Ovary (tissue), 9 donors: ENCODE data around the gene ZNF638. TPM values are rescaled to one million over a fixed set of nuclear protein-coding genes. Genes with fewer than 3 reads are reported as not detected.

Experiments used
- DNase-seq, 5 donors: peaks; one replicate each; pipeline ENCODE4 v3.0.0-alpha.2; 2019 to 2020
- H3K27ac ChIP-seq, 2 donors: fragments of 200-600 bp; one replicate each; pipeline versions ENCODE4 v1.5.1 to v1.8.0; 2019 to 2022
- H3K27me3 ChIP-seq: fragments of 200-600 bp; one replicate; pipeline ENCODE4 v1.8.0; 2022
- H3K36me3 ChIP-seq: fragments of 200-600 bp; sonication (generic); one replicate; pipeline ENCODE4 v1.5.1; 2019
- H3K4me1 ChIP-seq: one replicate; pipeline ENCODE4 v1.8.1; 2013; ENCODE audit warnings: mild to moderate bottlenecking, moderate library complexity; ENCODE audit not compliant: insufficient read depth
- H3K4me3 ChIP-seq: fragments of 200-600 bp; sonication (generic); one replicate; pipeline ENCODE4 v1.5.1; 2017
- H3K9me3 ChIP-seq, 2 donors: fragments of 200-600 bp in 1 of 2; sonication (generic) in 1 of 2; one replicate each; pipeline versions ENCODE4 v1.5.1 to v1.8.1; 2013 to 2019; ENCODE audit warnings: mild to moderate bottlenecking in 1 of 2, moderate library complexity in 1 of 2
- CTCF ChIP-seq, 3 donors: fragments of 450-650 bp in 2 of 3; fragments of 200-600 bp in 1 of 3; IDR thresholded peaks; one replicate each; pipeline versions ENCODE4 v1.5.1 to v1.8.0; 2016 to 2022; ENCODE audit warnings: antibody characterized with exemption in 3 of 3, mild to moderate bottlenecking in 1 of 3
- EP300 ChIP-seq: sonication (generic); formaldehyde crosslinking; IDR thresholded peaks from one replicate; pipeline ENCODE4 v1.6.1; 2017; ENCODE audit warnings: antibody characterized with exemption
- POLR2A ChIP-seq: fragments of 450-650 bp; IDR thresholded peaks from one replicate; pipeline ENCODE4 v1.6.1; 2017; ENCODE audit warnings: antibody characterized with exemption, mild to moderate bottlenecking, moderate library complexity
- WGBS, 3 donors: extraction: QIAGEN DNeasy Blood & Tissue Kit in 1 of 3; methylation state at CpG; one replicate each; pipeline versions ENCODE4 v1.1.5 to v1.1.7; 2013 to 2017; 5-methylcytosine and 5-hydroxymethylcytosine counted together
- intact Hi-C, 4 donors: fragments of 100-400 bp; cut with DNase I; formaldehyde crosslinking; loops; one replicate each; pipeline versions ENCODE4 v1.11.0 to v1.15.1; 2022 to 2023
- polyA plus RNA-seq, 2 donors: library from polyadenylated mRNA; stranded (reverse); fragments of 200-250 nt in 1 of 2; fragments of 350-450 nt in 1 of 2; fragmentation: Illumina TruSeq in 1 of 2; extraction: RNeasy Lipid Tissue Mini Kit (QIAGEN cat#74804) in 1 of 2; gene quantifications; one replicate each; pipeline ENCODE4 v1.2.3, GENCODE V29; 2013 to 2014
- small RNA-seq: library from RNA; depleted of rRNA; stranded (forward); fragments of <200 nt; gene quantifications from one replicate; pipeline ENCODE3, GENCODE V24; 2016
- total RNA-seq, 7 donors: library from RNA; depleted of rRNA in 2 of 7; stranded (reverse); fragments of >200 nt in 2 of 7; fragmentation: NEBNext Ultra II Directional in 3 of 7; extraction: Animal tissue kit (Norgen Biotek cat#: 25700) in 3 of 7; gene quantifications; one replicate each; pipeline versions ENCODE4 v1.1.0 to v1.2.4, GENCODE V29; 2016 to 2023
- donor health status: DM: no; HTN: no; CAD: no; lungs with moderate emphysema.
- donor health status: DM: no; HTN: no; CAD: no.
- donor health status: Bipolar disorder and iron deficiency.
- donor health status: DM: yes; HTN: yes; CAD: no.
- donor health status: DM: no; HTN: no; CAD: no.
- donor health status: DM: yes; HTN: yes; CAD: no.

Gene ZNF638
- total and polyA plus RNA-seq, 9 donors = 76.9 to 160 (median 126) TPM

DNA sequence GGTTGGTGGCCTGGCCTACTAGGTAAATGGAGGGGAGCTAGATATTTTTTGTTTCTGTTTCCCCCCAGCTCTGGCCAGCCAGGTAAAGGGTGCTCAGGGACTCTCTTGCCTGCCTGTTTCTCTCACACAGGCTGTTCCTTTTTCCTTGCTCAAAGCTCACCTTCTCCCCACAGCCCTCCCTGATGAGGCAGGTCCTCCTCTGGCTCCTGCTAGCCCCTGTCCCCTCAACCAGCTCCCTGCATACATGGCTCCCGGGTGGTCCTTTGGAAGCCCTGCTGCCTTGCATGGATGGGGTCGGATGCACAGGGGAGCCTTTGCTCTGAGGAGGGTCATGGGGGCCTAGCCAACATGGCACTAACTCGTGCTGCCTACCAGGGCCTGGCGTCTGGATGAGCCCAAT is 149.5 kb downstream of the ZNF638 start:
- WGBS, 3 donors = 78 to 96% (median 85%) methylated on average over 4 of the region's 4 CpGs
- no peaks in the 10 kb centered on the region for H3K4me1 ChIP-seq
- no peaks in the 10 kb centered on the region for H3K27me3 ChIP-seq
- no peak overlapping the region for H3K4me3 ChIP-seq
- H3K27ac ChIP-seq = no peak overlapping the region
- TF ChIP-seq CTCF (IDR thresholded peaks at IDR 0.05) (no peak), POLR2A (no peak), EP300 (no peak)
- no peak for DNase-seq
- no peaks in the 10 kb centered on the region for H3K9me3 ChIP-seq
- H3K36me3 ChIP-seq = no peaks in the 10 kb centered on the region
- intact Hi-C loops = no loop called here

DNA sequence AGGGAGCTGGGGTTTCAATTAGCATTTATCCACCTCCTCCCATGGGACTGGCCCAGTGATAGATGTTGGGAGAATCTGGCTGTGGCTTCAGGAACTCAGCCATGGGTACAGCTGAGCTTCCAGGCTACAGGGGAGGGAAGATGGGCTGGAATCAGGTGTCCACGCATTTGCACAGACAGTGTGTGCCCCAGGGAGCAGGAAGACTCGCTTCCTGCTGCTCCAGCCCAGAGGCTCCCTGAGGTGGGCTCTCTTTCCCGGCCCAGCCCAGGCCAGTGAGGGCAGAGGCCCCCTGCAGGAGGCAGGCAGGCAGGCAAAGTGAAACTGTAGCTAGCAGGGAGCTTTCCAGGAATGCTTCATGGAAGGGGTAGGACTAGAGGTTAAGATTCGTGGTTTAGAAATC is 150.5 kb downstream of the ZNF638 start:
- intact Hi-C loops = no loop called here
- Histone ChIP-seq H3K9me3 (no peaks in the 10 kb centered on the region), H3K27me3 (no peaks in the 10 kb centered on the region), H3K27ac (no peak overlapping the region), H3K4me1 (no peaks in the 10 kb centered on the region), H3K4me3 (no peak overlapping the region), H3K36me3 (no peaks in the 10 kb centered on the region)
- WGBS, 3 donors = 42 to 62% (median 43%) methylated on average over 4 of the region's 4 CpGs
- no peak for DNase-seq
- TF ChIP-seq CTCF (IDR thresholded peaks at IDR 0.05) = no peak
- no peak for TF ChIP-seq POLR2A
- TF ChIP-seq EP300 = no peak

DNA sequence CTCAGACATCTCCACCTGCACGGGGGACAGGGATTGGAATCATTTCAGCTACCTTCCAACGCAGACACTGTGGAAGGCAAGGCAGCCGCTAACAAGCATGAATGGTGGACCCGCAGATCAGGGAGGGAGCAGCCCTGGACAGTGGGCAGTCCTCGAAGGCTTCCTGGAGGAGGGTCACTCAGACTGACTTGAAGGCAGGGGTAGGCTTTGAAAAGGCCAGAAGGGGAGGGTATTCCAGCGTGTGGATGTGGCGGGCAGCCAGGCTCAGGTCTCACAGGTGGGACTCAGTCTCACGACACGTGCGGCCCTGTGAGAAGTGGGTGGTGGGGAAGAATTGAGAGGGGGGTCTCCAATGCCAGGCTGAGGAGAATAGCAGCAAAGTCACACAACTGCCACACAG is 151.7 kb downstream of the ZNF638 start:
- no peak for DNase-seq
- intact Hi-C loops = no loop called here
- no peaks in the 10 kb centered on the region for H3K27me3 ChIP-seq
- H3K36me3 ChIP-seq = no peaks in the 10 kb centered on the region
- WGBS, 3 donors = 88 to 90% (median 89%) methylated on average over 10 of the region's 10 CpGs
- no peaks in the 10 kb centered on the region for H3K9me3 ChIP-seq
- H3K4me1 ChIP-seq = no peaks in the 10 kb centered on the region
- no peak overlapping the region for H3K4me3 ChIP-seq
- H3K27ac ChIP-seq = no peak overlapping the region
- TF ChIP-seq POLR2A (no peak), CTCF (IDR thresholded peaks at IDR 0.05) (no peak), EP300 (no peak)

GRCh38 chr2:71484354-71484753 is 152.8 kb downstream of the ZNF638 start:
- Histone ChIP-seq H3K9me3 (no peaks in the 10 kb centered on the region), H3K4me3 (no peak overlapping the region), H3K27ac (no peak overlapping the region), H3K36me3 (no peaks in the 10 kb centered on the region), H3K27me3 (no peaks in the 10 kb centered on the region), H3K4me1 (no peaks in the 10 kb centered on the region)
- 83 to 89% (median 88%) methylated on average over 2 of the region's 2 CpGs for WGBS, 3 donors
- DNase-seq = no peak
- intact Hi-C loops = no loop called here
- TF ChIP-seq EP300 (no peak), CTCF (IDR thresholded peaks at IDR 0.05) (no peak), POLR2A (no peak)

Small RNA genes lying within 50 kb of the gene (small RNA-seq; reads per million reads assigned to genes)
- not detected for gene RNU6-105P

Other genes with a start within 250 kb of the ZNF638 start
- gene MCEE, start 201.6 kb upstream of the ZNF638 start, total RNA-seq = 10 to 100 TPM; 10.7 to 22.0 (median 17.3) TPM
- 10 to 100 TPM; 17.6 to 22.3 TPM for gene MCEE, start 201.6 kb upstream of the ZNF638 start, polyA plus RNA-seq
- 10 to 100 TPM; 19.9 to 38.8 (median 28.9) TPM for gene MPHOSPH10, start 201.1 kb upstream of the ZNF638 start, total RNA-seq
- 10 to 100 TPM; 22.9 to 30.8 TPM for gene MPHOSPH10, start 201.1 kb upstream of the ZNF638 start, polyA plus RNA-seq
- gene PAIP2B, start 104.7 kb upstream of the ZNF638 start, total RNA-seq = 10 to 100 TPM in 6 of 7 donors, 1 to 10 TPM in 1; 9.0 to 20.7 (median 19.3) TPM
- 1 to 10 TPM; 8.9 to 9.0 TPM for gene PAIP2B, start 104.7 kb upstream of the ZNF638 start, polyA plus RNA-seq
- gene DYSF, start 121.8 kb downstream of the ZNF638 start, total RNA-seq = 10 to 100 TPM in 1 of 7 donors, 1 to 10 TPM in 6; 2.3 to 16.5 (median 4.4) TPM
- 10 to 100 TPM in 1 of 2 donors, 1 to 10 TPM in 1; 8.6 to 12.3 TPM for gene DYSF, start 121.8 kb downstream of the ZNF638 start, polyA plus RNA-seq